ENCODE measurements around the gene IDH3G. TPM values are rescaled to one million over a fixed set of nuclear protein-coding genes. Genes with fewer than 3 reads are reported as not detected.
"Not testable (repeated sequence)": the region's sequence is repeated elsewhere in the genome, so short reads cannot be mapped to it uniquely, and the experiment has no call there.

IDH3G gene
- 61.1 TPM for total RNA-seq

GRCh38 chrX:153794018-153794896 lies at the start of gene IDH3G, which contains the start of gene SSR4:
IDH3G (minus strand) TSS chrX:153794375; CDS start chrX:153794326, 49 bp downstream.
SSR4 (plus strand) TSS chrX:153794668; CDS start chrX:153794688, 20 bp downstream.
- peak; percentile 97 for DNase-seq

- no peak for DNase-seq
Observed at GRCh38 chrX:153836921-153837320, 42.7 kb upstream of the IDH3G start.

- DNase-seq, result no peak
Observed at GRCh38 chrX:153832728-153833127, 38.6 kb upstream of the IDH3G start.

GRCh38 chrX:153831429-153832150 lies 37.4 kb upstream of the IDH3G start:
- no peak for DNase-seq

- DNase-seq, result no peak
Observed at GRCh38 chrX:153830640-153831428, 36.7 kb upstream of the IDH3G start.

- no peak for DNase-seq
Observed at GRCh38 chrX:153829799-153830639, 35.8 kb upstream of the IDH3G start, which contains the start of gene PDZD4. PDZD4 (minus strand) TSS chrX:153830544; CDS start chrX:153830298, 246 bp downstream.

- no peak for DNase-seq
Observed at GRCh38 chrX:153829549-153829798, 35.3 kb upstream of the IDH3G start.

GRCh38 chrX:153828723-153829548 lies 34.8 kb upstream of the IDH3G start:
- peak; percentile 16 for DNase-seq

- DNase-seq, result no peak
Observed at GRCh38 chrX:153828308-153828707, 34.1 kb upstream of the IDH3G start.

GRCh38 chrX:153827903-153828302 lies 33.7 kb upstream of the IDH3G start:
- no peak for DNase-seq

GRCh38 chrX:153827016-153827415 lies 32.8 kb upstream of the IDH3G start:
- no peak for DNase-seq

GRCh38 chrX:153825042-153825441 lies 30.9 kb upstream of the IDH3G start:
- no peak for DNase-seq

GRCh38 chrX:153824348-153824747 lies 30.2 kb upstream of the IDH3G start:
- no peak for DNase-seq

- no peak for DNase-seq
Observed at GRCh38 chrX:153821066-153821465, 26.9 kb upstream of the IDH3G start.

- DNase-seq, result no peak
Observed at GRCh38 chrX:153820601-153821000, 26.4 kb upstream of the IDH3G start.

- DNase-seq, result no peak
Observed at GRCh38 chrX:153819384-153820040, 25.3 kb upstream of the IDH3G start.

GRCh38 chrX:153818571-153819383 lies 24.6 kb upstream of the IDH3G start:
- peak; percentile 50 for DNase-seq

- DNase-seq, result not testable (repeated sequence)
Observed at GRCh38 chrX:153818064-153818463, 23.9 kb upstream of the IDH3G start.
